Caco-2 (cell line): ENCODE results near the gene MYCBP2. TPM values are rescaled to one million over a fixed set of nuclear protein-coding genes. Genes with fewer than 3 reads are reported as not detected.

Experiments used
- BruUV-seq: library from RNA; stranded (reverse); fragments of 400-500 nt; replicated peaks from 2 replicates; lab custom pipeline; 2021; lab: Mats Ljungman, UMichigan
- CTCF ChIA-PET: fragments of 300-600 bp; sonication (Branson Sonifier 250); formaldehyde crosslinking; loops from one replicate; lab custom pipeline; 2022; ENCODE audit warnings: antibody characterized with exemption; lab: Charles Lee
- POLR2A ChIA-PET: fragments of 300-600 bp; sonication (Branson Sonifier 250); formaldehyde crosslinking; loops from one replicate; lab custom pipeline; 2022; ENCODE audit warnings: antibody characterized with exemption; lab: Charles Lee
- DNase-seq, 2 experiments: peaks; one replicate each; pipeline versions ENCODE4 v3.0.0 to v3.0.0-alpha.2; 2020 to 2022
- H3K27me3 ChIP-seq: replicated peaks from 2 replicates; pipeline ENCODE4 v1.6.0; 2011; ENCODE audit warnings: low read length; ENCODE audit not compliant: control insufficient read depth, insufficient read depth
- H3K36me3 ChIP-seq: 2 replicates; pipeline ENCODE4 v1.5.1; 2011; ENCODE audit warnings: low read length; ENCODE audit not compliant: control insufficient read depth, insufficient read depth
- H3K4me1 ChIP-seq: fragments of 250-450 bp; sonication (Bioruptor Pico); 2 replicates; pipeline ENCODE4 v1.5.1; 2020; ENCODE audit warnings: mild to moderate bottlenecking
- H3K4me3 ChIP-seq: 2 replicates; pipeline ENCODE4 v1.5.1; 2011; ENCODE audit warnings: low read depth, mild to moderate bottlenecking, control low read depth, low read length
- H3K9me3 ChIP-seq: fragments of 250-450 bp; sonication (Bioruptor Pico); 2 replicates; pipeline ENCODE4 v1.5.1; 2020; ENCODE audit warnings: mild to moderate bottlenecking, moderate library complexity
- H3K27ac Mint-ChIP-seq: one replicate; pipeline ENCODE4 v1.8.0; 2022; ENCODE audit warnings: mixed read lengths; ENCODE audit not compliant: unreplicated experiment
- H3K27me3 Mint-ChIP-seq: one replicate; pipeline ENCODE4 v1.8.0; 2022; ENCODE audit warnings: mixed read lengths; ENCODE audit not compliant: insufficient read depth, unreplicated experiment
- H3K36me3 Mint-ChIP-seq: one replicate; pipeline ENCODE4 v1.8.0; 2022; ENCODE audit warnings: mild to moderate bottlenecking, mixed read lengths; ENCODE audit not compliant: insufficient read depth, unreplicated experiment
- H3K4me1 Mint-ChIP-seq: one replicate; pipeline ENCODE4 v1.8.0; 2022; ENCODE audit warnings: low read depth, mixed read lengths; ENCODE audit not compliant: unreplicated experiment
- H3K4me3 Mint-ChIP-seq: one replicate; pipeline ENCODE4 v1.8.0; 2022; ENCODE audit warnings: mild to moderate bottlenecking, moderate library complexity, mixed read lengths; ENCODE audit not compliant: unreplicated experiment
- H3K9me3 Mint-ChIP-seq: one replicate; pipeline ENCODE4 v1.8.0; 2022; ENCODE audit warnings: mixed read lengths; ENCODE audit not compliant: unreplicated experiment
- CTCF ChIP-seq, 2 experiments: fragments of 200-600 bp in 1 of 2; IDR thresholded peaks; 1 replicate in 1 of 2; 2 replicates in 1 of 2; pipeline versions ENCODE4 v1.5.1 to v1.8.0; 2011 to 2022; ENCODE audit warnings: antibody characterized with exemption in 1 of 2, control low read depth in 1 of 2, inconsistent platforms in 1 of 2, low read depth in 1 of 2, low read length in 1 of 2, mild to moderate bottlenecking in 1 of 2, moderate library complexity in 1 of 2; ENCODE audit not compliant: insufficient read depth in 1 of 2, severe bottlenecking in 1 of 2, unreplicated experiment in 1 of 2
- intact Hi-C: fragments of 100-400 bp; cut with micrococcal nuclease; formaldehyde crosslinking; loops from one replicate; pipeline ENCODE4 v1.10.0; 2022; ENCODE audit not compliant: unreplicated experiment
- total RNA-seq: library from RNA; stranded (reverse); gene quantifications from 2 replicates; pipeline ENCODE4 v1.2.3, GENCODE V29; 2022

The MYCBP2 gene
- total RNA-seq, 1 experiment from 2014 or later: 41.3 TPM

GRCh38 chr13:77138813-77139212 is 188.1 kb downstream of the MYCBP2 start:
- no peak for DNase-seq
- peaks cover 12% of the 10 kb centered on the region for H3K4me1 Mint-ChIP-seq
- Histone ChIP-seq H3K9me3 (no peaks in the 10 kb centered on the region), H3K4me3 (no peak overlapping the region), H3K36me3 (no peaks in the 10 kb centered on the region), H3K27me3 (no peaks in the 10 kb centered on the region), H3K4me1 (no peaks in the 10 kb centered on the region)
- ChIA-PET POLR2A (no interaction called here), CTCF (no interaction called here)
- no peaks in the 10 kb centered on the region for H3K9me3 Mint-ChIP-seq
- no TSS peak for BruUV-seq
- H3K27ac Mint-ChIP-seq: no peak overlapping the region
- H3K4me3 Mint-ChIP-seq: no peak overlapping the region
- no peak for TF ChIP-seq CTCF (IDR thresholded peaks at IDR 0.05; ENCODE audit: insufficient read depth in 1 of 2, low read depth in 1 of 2, low read length in 1 of 2, severe bottlenecking in 1 of 2, unreplicated experiment in 1 of 2)
- H3K27me3 Mint-ChIP-seq: no peaks in the 10 kb centered on the region
- intact Hi-C loops: no loop called here
- H3K36me3 Mint-ChIP-seq: peaks cover 7% of the 10 kb centered on the region

- H3K36me3 ChIP-seq: no peaks in the 10 kb centered on the region
- H3K27me3 ChIP-seq: no peaks in the 10 kb centered on the region
- Mint-ChIP-seq H3K4me3 (no peak overlapping the region), H3K36me3 (peaks cover 7% of the 10 kb centered on the region), H3K4me1 (peaks cover 10% of the 10 kb centered on the region), H3K27me3 (no peaks in the 10 kb centered on the region), H3K27ac (no peak overlapping the region), H3K9me3 (no peaks in the 10 kb centered on the region)
- no peaks in the 10 kb centered on the region for H3K9me3 ChIP-seq
- TF ChIP-seq CTCF (IDR thresholded peaks at IDR 0.05; ENCODE audit: insufficient read depth in 1 of 2, low read depth in 1 of 2, low read length in 1 of 2, severe bottlenecking in 1 of 2, unreplicated experiment in 1 of 2): no peak
- no peak for DNase-seq
- POLR2A ChIA-PET: no interaction called here
- intact Hi-C loops: no loop called here
- CTCF ChIA-PET: no interaction called here
- no peak overlapping the region for H3K4me3 ChIP-seq
- H3K4me1 ChIP-seq: no peaks in the 10 kb centered on the region
- BruUV-seq: no TSS peak
Measured at GRCh38 chr13:77136902-77137420, 189.9 kb downstream of the MYCBP2 start.

- Mint-ChIP-seq H3K9me3 (no peaks in the 10 kb centered on the region), H3K27me3 (no peaks in the 10 kb centered on the region), H3K27ac (no peak overlapping the region), H3K4me3 (no peak overlapping the region), H3K36me3 (no peaks in the 10 kb centered on the region), H3K4me1 (no peaks in the 10 kb centered on the region)
- no peak for DNase-seq
- BruUV-seq: no TSS peak
- no peaks in the 10 kb centered on the region for H3K9me3 ChIP-seq
- intact Hi-C loops: no loop called here
- CTCF ChIA-PET: no interaction called here
- H3K27me3 ChIP-seq: no peaks in the 10 kb centered on the region
- POLR2A ChIA-PET: no interaction called here
- no peak overlapping the region for H3K4me3 ChIP-seq
- no peak for TF ChIP-seq CTCF (IDR thresholded peaks at IDR 0.05; ENCODE audit: insufficient read depth in 1 of 2, low read depth in 1 of 2, low read length in 1 of 2, severe bottlenecking in 1 of 2, unreplicated experiment in 1 of 2)
- H3K4me1 ChIP-seq: no peaks in the 10 kb centered on the region
- no peaks in the 10 kb centered on the region for H3K36me3 ChIP-seq
Measured at GRCh38 chr13:77124423-77124822, 202.5 kb downstream of the MYCBP2 start.
